Lower lobe of right lung (tissue), 2 donors: ENCODE measurements around the gene CBFA2T3. TPM values are rescaled to one million over a fixed set of nuclear protein-coding genes. Genes with fewer than 3 reads are reported as not detected.

Experiments
- ATAC-seq, 2 donors: fragments of 200-7000 bp; cut with Tn5 transposase; one replicate each; pipeline ENCODE4 v1.9.1; 2020 to 2022; ENCODE audit warnings: mild to moderate bottlenecking in 2 of 2, moderate library complexity in 2 of 2
- DNase-seq: peaks from one replicate; pipeline ENCODE4 v3.0.0-alpha.2; 2020
- H3K27ac ChIP-seq: fragments of 200-600 bp; one replicate; pipeline ENCODE4 v1.8.0; 2022
- H3K27me3 ChIP-seq: fragments of 200-600 bp; one replicate; pipeline ENCODE4 v1.8.0; 2022; ENCODE audit warnings: low read depth
- H3K36me3 ChIP-seq: fragments of 200-600 bp; one replicate; pipeline ENCODE4 v1.8.0; 2022; ENCODE audit warnings: mild to moderate bottlenecking
- H3K4me1 ChIP-seq: fragments of 200-600 bp; one replicate; pipeline ENCODE4 v1.8.0; 2022
- H3K4me3 ChIP-seq: fragments of 200-600 bp; one replicate; pipeline ENCODE4 v1.8.0; 2022; ENCODE audit warnings: mild to moderate bottlenecking
- H3K9me3 ChIP-seq: fragments of 200-600 bp; one replicate; pipeline ENCODE4 v1.8.0; 2022
- intact Hi-C: fragments of 100-400 bp; cut with DNase I; formaldehyde crosslinking; loops from one replicate; pipeline ENCODE4 v1.11.0; 2022
- total RNA-seq: library from RNA; stranded (reverse); fragmentation: NEBNext Ultra II Directional; extraction: Animal tissue kit (Norgen Biotek cat#: 25700); gene quantifications from one replicate; pipeline ENCODE4 v1.2.1, GENCODE V29; 2021
- TF ChIP-seq, protein P1 (sequence below): fragments of 200-600 bp; IDR thresholded peaks from one replicate; pipeline ENCODE4 v1.8.0; 2022; ENCODE audit warnings: antibody characterized with exemption, mild to moderate bottlenecking
- donor health status: DM: no; HTN: yes; CAD: no; lungs with severe emphysema.

Gene CBFA2T3
- total RNA-seq, 1 donor from 2014 or later, result 14.3 TPM

DNA sequence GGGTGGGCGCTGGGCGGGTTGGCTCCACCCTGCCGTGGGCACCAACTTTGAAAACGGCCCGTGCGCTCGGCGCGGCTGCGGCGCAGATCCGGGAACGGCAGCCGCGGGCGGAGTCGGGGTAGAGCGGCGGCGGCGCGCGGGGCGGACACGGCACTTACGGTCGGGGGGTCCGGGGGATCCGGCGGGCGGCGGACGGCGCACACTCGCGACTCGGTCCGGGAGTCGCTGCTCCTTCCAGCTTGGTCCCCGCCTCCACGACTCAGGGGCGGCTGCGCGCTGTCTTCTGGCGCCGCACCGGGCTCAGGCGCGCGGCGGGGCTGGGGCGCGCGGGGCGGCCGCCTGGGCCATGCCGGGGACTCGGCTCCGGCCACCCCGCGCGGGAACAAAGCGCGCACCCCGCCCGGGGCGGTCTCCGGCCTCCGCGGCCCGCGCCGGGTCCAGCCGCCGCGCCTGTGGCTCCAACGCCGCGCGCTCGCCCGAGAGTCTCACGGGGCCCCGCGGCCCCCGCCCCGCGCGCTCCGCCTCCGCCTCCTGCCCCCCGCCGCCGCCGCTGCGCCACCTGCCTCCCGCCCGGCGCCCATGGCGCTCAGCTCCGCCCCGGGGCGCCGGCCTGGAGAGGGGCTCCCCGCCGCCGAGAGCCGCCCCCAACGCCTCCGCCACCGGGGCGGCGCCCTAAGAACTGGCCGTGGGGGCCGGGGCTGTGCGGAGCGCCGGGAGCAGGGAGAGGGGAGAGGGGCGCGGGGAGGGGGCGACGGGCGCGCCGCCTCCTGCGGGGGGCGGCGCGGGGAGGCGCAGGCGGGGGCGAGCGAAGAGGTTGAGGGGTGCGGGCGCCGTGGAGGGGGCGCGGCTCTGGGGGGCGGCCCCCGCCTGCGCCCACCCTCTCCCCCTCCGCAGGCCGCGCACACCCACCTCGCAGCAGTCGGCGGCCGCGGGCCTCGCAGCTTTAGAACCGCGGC, 35.9 kb downstream of the CBFA2T3 start:
- DNase-seq, result no peak
- ATAC-seq, result no peak
- H3K4me1 ChIP-seq, result peaks cover 49% of the 10 kb centered on the region
- peak overlapping the region; percentile 70 for H3K4me3 ChIP-seq
- intact Hi-C loops, result no loop called here
- no peaks in the 10 kb centered on the region for H3K36me3 ChIP-seq
- no peaks in the 10 kb centered on the region for H3K9me3 ChIP-seq
- H3K27ac ChIP-seq, result peak overlapping the region; percentile 86
- peaks cover 26% of the 10 kb centered on the region for H3K27me3 ChIP-seq
- TF ChIP-seq, protein P1, sequence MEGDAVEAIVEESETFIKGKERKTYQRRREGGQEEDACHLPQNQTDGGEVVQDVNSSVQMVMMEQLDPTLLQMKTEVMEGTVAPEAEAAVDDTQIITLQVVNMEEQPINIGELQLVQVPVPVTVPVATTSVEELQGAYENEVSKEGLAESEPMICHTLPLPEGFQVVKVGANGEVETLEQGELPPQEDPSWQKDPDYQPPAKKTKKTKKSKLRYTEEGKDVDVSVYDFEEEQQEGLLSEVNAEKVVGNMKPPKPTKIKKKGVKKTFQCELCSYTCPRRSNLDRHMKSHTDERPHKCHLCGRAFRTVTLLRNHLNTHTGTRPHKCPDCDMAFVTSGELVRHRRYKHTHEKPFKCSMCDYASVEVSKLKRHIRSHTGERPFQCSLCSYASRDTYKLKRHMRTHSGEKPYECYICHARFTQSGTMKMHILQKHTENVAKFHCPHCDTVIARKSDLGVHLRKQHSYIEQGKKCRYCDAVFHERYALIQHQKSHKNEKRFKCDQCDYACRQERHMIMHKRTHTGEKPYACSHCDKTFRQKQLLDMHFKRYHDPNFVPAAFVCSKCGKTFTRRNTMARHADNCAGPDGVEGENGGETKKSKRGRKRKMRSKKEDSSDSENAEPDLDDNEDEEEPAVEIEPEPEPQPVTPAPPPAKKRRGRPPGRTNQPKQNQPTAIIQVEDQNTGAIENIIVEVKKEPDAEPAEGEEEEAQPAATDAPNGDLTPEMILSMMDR, result no peak

DNA sequence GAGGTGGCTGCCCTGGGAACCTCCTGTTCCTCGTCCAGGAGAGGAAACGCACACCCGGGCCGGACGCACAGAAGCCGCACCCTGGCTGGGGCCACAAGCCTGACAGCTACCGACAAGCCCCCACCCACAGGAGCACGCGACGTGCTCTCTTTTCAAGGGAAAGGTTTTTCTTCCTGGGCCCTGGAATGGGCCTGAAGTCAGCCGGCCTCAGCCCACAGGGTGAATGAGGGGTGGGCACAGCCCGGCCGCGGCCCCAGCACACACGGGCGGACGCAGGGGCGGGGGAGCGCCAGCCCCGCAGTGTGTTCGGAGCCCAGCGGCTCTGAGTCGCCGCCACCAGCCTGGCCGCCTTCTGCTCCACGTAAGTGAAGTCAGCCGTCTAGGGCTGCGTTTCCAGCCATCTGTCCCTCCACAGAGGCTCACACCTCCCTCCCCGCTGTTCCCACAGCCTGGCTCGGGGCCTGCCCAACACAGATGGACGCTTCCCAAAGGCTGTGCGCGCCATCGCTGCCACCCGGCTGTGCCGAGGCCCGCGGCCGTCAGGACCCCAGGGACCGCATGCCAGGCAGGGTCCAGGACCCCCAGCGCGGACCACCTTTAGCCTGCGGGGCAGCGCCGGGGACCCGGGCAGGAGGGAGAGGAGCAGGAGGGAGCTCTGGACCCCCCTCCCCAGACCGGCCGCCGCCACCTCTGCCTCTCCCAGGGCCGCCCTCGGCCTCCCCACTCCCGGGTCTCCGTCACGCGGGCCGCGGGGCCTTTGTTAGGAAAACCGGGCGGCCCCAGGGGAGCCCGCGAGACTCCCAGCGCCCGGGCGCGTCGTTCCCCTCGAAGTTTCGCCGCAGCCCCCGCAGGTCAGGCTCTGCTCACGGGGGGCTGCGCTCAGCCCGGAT, 36.8 kb downstream of the CBFA2T3 start:
- H3K9me3 ChIP-seq, result no peaks in the 10 kb centered on the region
- peak; percentile 14 to 37 for ATAC-seq
- no peaks in the 10 kb centered on the region for H3K36me3 ChIP-seq
- peaks cover 31% of the 10 kb centered on the region for H3K27me3 ChIP-seq
- H3K4me1 ChIP-seq, result peaks cover 59% of the 10 kb centered on the region
- peak overlapping the region; percentile 70 for H3K4me3 ChIP-seq
- H3K27ac ChIP-seq, result peak overlapping the region; percentile 86
- DNase-seq, result peak; percentile 74
- TF ChIP-seq, protein P1, result no peak
- intact Hi-C loops, result no loop called here

DNA sequence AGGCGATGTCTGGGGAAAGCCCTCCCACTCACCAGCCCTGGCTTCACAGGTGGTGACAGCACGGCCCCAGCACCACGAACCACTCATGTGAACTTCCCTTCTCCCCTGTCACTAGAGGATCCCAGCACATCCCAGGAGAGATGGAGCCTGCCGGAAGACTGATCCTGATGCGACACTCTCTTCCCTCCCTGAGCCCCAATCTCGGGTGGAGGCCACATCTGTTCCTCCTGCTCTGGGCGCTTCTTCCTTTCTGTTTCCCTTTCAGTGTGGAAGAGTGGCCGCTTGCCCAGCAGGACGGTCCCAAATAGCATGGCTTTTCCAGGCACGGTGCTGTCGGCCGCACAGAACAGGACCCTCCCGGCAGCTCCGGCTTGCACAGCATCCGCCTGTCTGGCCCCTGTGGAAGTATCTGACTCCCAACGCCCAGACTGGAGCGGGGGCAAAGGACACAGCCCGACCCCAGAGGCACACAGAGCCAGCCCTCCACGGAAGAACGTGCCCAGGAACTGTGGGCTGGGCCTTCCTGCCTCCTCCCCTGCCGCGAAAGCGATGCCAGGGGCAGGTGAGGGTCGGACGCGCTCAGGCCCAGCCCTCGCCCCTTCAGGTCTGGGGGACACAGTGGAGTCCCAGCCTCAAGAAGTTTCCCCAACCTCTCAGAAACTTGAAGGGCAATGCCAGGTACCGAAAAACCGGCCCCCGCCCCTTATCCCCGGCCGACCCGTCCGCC, 37.6 kb downstream of the CBFA2T3 start:
- intact Hi-C loops, result no loop called here
- Histone ChIP-seq H3K36me3 (no peaks in the 10 kb centered on the region), H3K4me1 (peaks cover 59% of the 10 kb centered on the region), H3K9me3 (no peaks in the 10 kb centered on the region), H3K27ac (peak overlapping the region; percentile 86), H3K4me3 (peak overlapping the region; percentile 70), H3K27me3 (peaks cover 31% of the 10 kb centered on the region)
- DNase-seq, result no peak
- peak; percentile 4 to 26 for ATAC-seq
- TF ChIP-seq, protein P1, result no peak

DNA sequence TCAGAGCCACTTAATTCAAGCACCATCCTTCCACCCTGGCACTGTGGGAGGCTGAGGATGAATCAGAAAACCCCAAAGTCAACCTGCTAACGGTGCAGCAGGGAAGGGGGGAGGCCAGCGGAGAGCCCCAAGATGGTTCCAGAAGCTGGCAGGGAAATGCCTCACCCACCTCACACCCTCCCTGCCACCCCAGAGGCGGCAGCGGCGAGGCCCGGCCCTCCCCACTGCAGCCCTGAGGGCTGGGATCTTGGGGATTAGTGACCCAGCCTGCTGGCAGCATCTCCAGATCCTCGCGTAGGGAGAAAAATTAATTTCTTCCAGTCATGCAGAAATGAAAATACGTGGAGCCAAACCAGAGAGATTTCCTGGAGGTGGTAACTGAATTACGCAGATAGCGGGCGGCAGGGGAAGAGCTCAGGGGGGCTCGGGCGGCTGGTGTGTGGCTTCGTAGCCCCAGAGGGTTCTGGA, 38.2 kb downstream of the CBFA2T3 start:
- Histone ChIP-seq H3K36me3 (no peaks in the 10 kb centered on the region), H3K9me3 (no peaks in the 10 kb centered on the region), H3K27me3 (peaks cover 31% of the 10 kb centered on the region), H3K4me3 (peak overlapping the region; percentile 70), H3K27ac (peak overlapping the region; percentile 86), H3K4me1 (peaks cover 59% of the 10 kb centered on the region)
- TF ChIP-seq, protein P1, result no peak
- ATAC-seq (no peak), DNase-seq (no peak)
- intact Hi-C loops, result no loop called here
